ENCODE results near the gene PPTC7.
"Not testable (repeated sequence)": the region's sequence is repeated elsewhere in the genome, so short reads cannot be mapped to it uniquely, and the experiment has no call there.

The PPTC7 gene

GRCh38 chr12:110578694-110579534 is 4.2 kb downstream of the PPTC7 start:
- no peak overlapping the region for H3K4me3 ChIP-seq (ENCODE audit: low read length)
- H2AFZ ChIP-seq (ENCODE audit: low read depth, low read length), result no peak overlapping the region
- H3K27me3 ChIP-seq (ENCODE audit: insufficient read depth, low read length), result no peaks in the 10 kb centered on the region
- no peaks in the 10 kb centered on the region for H3K36me3 ChIP-seq (ENCODE audit: insufficient read depth, low read length)
- no peaks in the 10 kb centered on the region for H3K9me3 ChIP-seq (ENCODE audit: low read length)
- peaks cover 14% of the 10 kb centered on the region for H3K4me1 ChIP-seq (ENCODE audit: insufficient read depth, low read length)

- no peak overlapping the region for H2AFZ ChIP-seq (ENCODE audit: low read depth, low read length)
- no peaks in the 10 kb centered on the region for H3K9me3 ChIP-seq (ENCODE audit: low read length)
- no peak overlapping the region for H3K4me3 ChIP-seq (ENCODE audit: low read length)
- peaks cover 10% of the 10 kb centered on the region for H3K4me1 ChIP-seq (ENCODE audit: insufficient read depth, low read length)
- no peaks in the 10 kb centered on the region for H3K27me3 ChIP-seq (ENCODE audit: insufficient read depth, low read length)
- no peaks in the 10 kb centered on the region for H3K36me3 ChIP-seq (ENCODE audit: insufficient read depth, low read length)
These were observed 5.0 kb downstream of the PPTC7 start for GRCh38 chr12:110577864-110578693.

GRCh38 chr12:110576504-110576903 is 6.6 kb downstream of the PPTC7 start:
- Histone ChIP-seq H3K4me1 (ENCODE audit: insufficient read depth, low read length) (peaks cover 6% of the 10 kb centered on the region), H2AFZ (ENCODE audit: low read depth, low read length) (no peak overlapping the region), H3K36me3 (ENCODE audit: insufficient read depth, low read length) (no peaks in the 10 kb centered on the region), H3K4me3 (ENCODE audit: low read length) (no peak overlapping the region), H3K9me3 (ENCODE audit: low read length) (peaks cover 2% of the 10 kb centered on the region), H3K27me3 (ENCODE audit: insufficient read depth, low read length) (no peaks in the 10 kb centered on the region)

- no peak overlapping the region for H2AFZ ChIP-seq (ENCODE audit: low read depth, low read length)
- H3K4me3 ChIP-seq (ENCODE audit: low read length), result no peak overlapping the region
- H3K36me3 ChIP-seq (ENCODE audit: insufficient read depth, low read length), result no peaks in the 10 kb centered on the region
- H3K9me3 ChIP-seq (ENCODE audit: low read length), result peaks cover 2% of the 10 kb centered on the region
- no peaks in the 10 kb centered on the region for H3K27me3 ChIP-seq (ENCODE audit: insufficient read depth, low read length)
- peaks cover 3% of the 10 kb centered on the region for H3K4me1 ChIP-seq (ENCODE audit: insufficient read depth, low read length)
These were observed 7.8 kb downstream of the PPTC7 start for GRCh38 chr12:110575326-110575725.

GRCh38 chr12:110574717-110575230 is 8.3 kb downstream of the PPTC7 start:
- not testable (repeated sequence) for H3K27me3 ChIP-seq (ENCODE audit: insufficient read depth, low read length); H3K4me3 ChIP-seq (ENCODE audit: low read length); H3K9me3 ChIP-seq (ENCODE audit: low read length); H3K36me3 ChIP-seq (ENCODE audit: insufficient read depth, low read length); H2AFZ ChIP-seq (ENCODE audit: low read depth, low read length); H3K4me1 ChIP-seq (ENCODE audit: insufficient read depth, low read length)

GRCh38 chr12:110574044-110574443 is 9.1 kb downstream of the PPTC7 start:
- no peak overlapping the region for H2AFZ ChIP-seq (ENCODE audit: low read depth, low read length)
- H3K4me3 ChIP-seq (ENCODE audit: low read length), result no peak overlapping the region
- peaks cover 3% of the 10 kb centered on the region for H3K4me1 ChIP-seq (ENCODE audit: insufficient read depth, low read length)
- H3K9me3 ChIP-seq (ENCODE audit: low read length), result peaks cover 2% of the 10 kb centered on the region
- no peaks in the 10 kb centered on the region for H3K27me3 ChIP-seq (ENCODE audit: insufficient read depth, low read length)
- no peaks in the 10 kb centered on the region for H3K36me3 ChIP-seq (ENCODE audit: insufficient read depth, low read length)

- H3K27me3 ChIP-seq (ENCODE audit: insufficient read depth, low read length); H3K4me1 ChIP-seq (ENCODE audit: insufficient read depth, low read length); H3K9me3 ChIP-seq (ENCODE audit: low read length); H3K4me3 ChIP-seq (ENCODE audit: low read length); H3K36me3 ChIP-seq (ENCODE audit: insufficient read depth, low read length); H2AFZ ChIP-seq (ENCODE audit: low read depth, low read length): not testable (repeated sequence)
These were observed 12.3 kb downstream of the PPTC7 start for GRCh38 chr12:110570798-110571197.

- H3K9me3 ChIP-seq (ENCODE audit: low read length); H3K27me3 ChIP-seq (ENCODE audit: insufficient read depth, low read length); H3K4me1 ChIP-seq (ENCODE audit: insufficient read depth, low read length); H3K4me3 ChIP-seq (ENCODE audit: low read length); H3K36me3 ChIP-seq (ENCODE audit: insufficient read depth, low read length); H2AFZ ChIP-seq (ENCODE audit: low read depth, low read length): not testable (repeated sequence)
These were observed 13.3 kb downstream of the PPTC7 start for GRCh38 chr12:110569838-110570237.

GRCh38 chr12:110568752-110569151 is 14.4 kb downstream of the PPTC7 start:
- no peaks in the 10 kb centered on the region for H3K27me3 ChIP-seq (ENCODE audit: insufficient read depth, low read length)
- peaks cover 4% of the 10 kb centered on the region for H3K4me1 ChIP-seq (ENCODE audit: insufficient read depth, low read length)
- no peak overlapping the region for H3K4me3 ChIP-seq (ENCODE audit: low read length)
- H3K36me3 ChIP-seq (ENCODE audit: insufficient read depth, low read length), result no peaks in the 10 kb centered on the region
- peaks cover 6% of the 10 kb centered on the region for H3K9me3 ChIP-seq (ENCODE audit: low read length)
- no peak overlapping the region for H2AFZ ChIP-seq (ENCODE audit: low read depth, low read length)

- Histone ChIP-seq H3K27me3 (ENCODE audit: insufficient read depth, low read length) (no peaks in the 10 kb centered on the region), H3K4me1 (ENCODE audit: insufficient read depth, low read length) (peaks cover 8% of the 10 kb centered on the region), H2AFZ (ENCODE audit: low read depth, low read length) (no peak overlapping the region), H3K36me3 (ENCODE audit: insufficient read depth, low read length) (no peaks in the 10 kb centered on the region), H3K4me3 (ENCODE audit: low read length) (no peak overlapping the region), H3K9me3 (ENCODE audit: low read length) (peaks cover 6% of the 10 kb centered on the region)
These were observed 16.1 kb downstream of the PPTC7 start for GRCh38 chr12:110566993-110567392.

GRCh38 chr12:110565894-110566871 is 16.9 kb downstream of the PPTC7 start:
- Histone ChIP-seq H3K4me1 (ENCODE audit: insufficient read depth, low read length) (peaks cover 8% of the 10 kb centered on the region), H3K36me3 (ENCODE audit: insufficient read depth, low read length) (no peaks in the 10 kb centered on the region), H3K9me3 (ENCODE audit: low read length) (peaks cover 4% of the 10 kb centered on the region), H3K27me3 (ENCODE audit: insufficient read depth, low read length) (no peaks in the 10 kb centered on the region), H3K4me3 (ENCODE audit: low read length) (no peak overlapping the region), H2AFZ (ENCODE audit: low read depth, low read length) (no peak overlapping the region)

GRCh38 chr12:110564471-110564991 is 18.6 kb downstream of the PPTC7 start:
- H3K4me1 ChIP-seq (ENCODE audit: insufficient read depth, low read length), result peaks cover 8% of the 10 kb centered on the region
- no peak overlapping the region for H2AFZ ChIP-seq (ENCODE audit: low read depth, low read length)
- no peak overlapping the region for H3K4me3 ChIP-seq (ENCODE audit: low read length)
- H3K36me3 ChIP-seq (ENCODE audit: insufficient read depth, low read length), result no peaks in the 10 kb centered on the region
- H3K9me3 ChIP-seq (ENCODE audit: low read length), result peaks cover 4% of the 10 kb centered on the region
- no peaks in the 10 kb centered on the region for H3K27me3 ChIP-seq (ENCODE audit: insufficient read depth, low read length)
